PC-9 (cell line): Measurements from ENCODE around the gene NET1.

Experiments
- EZH2 ChIP-seq: fragments of 200-600 bp; sonication (generic); IDR thresholded peaks from 2 replicates; pipeline ENCODE4 v1.8.0; 2017; ENCODE audit warnings: antibody characterized with exemption, low read depth
- TF ChIP-seq, protein P1 (sequence below): fragments of 200-600 bp; sonication (generic); conservative IDR thresholded peaks from 2 replicates; pipeline ENCODE4 v1.6.1; 2017; ENCODE audit warnings: mixed run types, antibody characterized with exemption, mild to moderate bottlenecking, moderate library complexity

DNA sequence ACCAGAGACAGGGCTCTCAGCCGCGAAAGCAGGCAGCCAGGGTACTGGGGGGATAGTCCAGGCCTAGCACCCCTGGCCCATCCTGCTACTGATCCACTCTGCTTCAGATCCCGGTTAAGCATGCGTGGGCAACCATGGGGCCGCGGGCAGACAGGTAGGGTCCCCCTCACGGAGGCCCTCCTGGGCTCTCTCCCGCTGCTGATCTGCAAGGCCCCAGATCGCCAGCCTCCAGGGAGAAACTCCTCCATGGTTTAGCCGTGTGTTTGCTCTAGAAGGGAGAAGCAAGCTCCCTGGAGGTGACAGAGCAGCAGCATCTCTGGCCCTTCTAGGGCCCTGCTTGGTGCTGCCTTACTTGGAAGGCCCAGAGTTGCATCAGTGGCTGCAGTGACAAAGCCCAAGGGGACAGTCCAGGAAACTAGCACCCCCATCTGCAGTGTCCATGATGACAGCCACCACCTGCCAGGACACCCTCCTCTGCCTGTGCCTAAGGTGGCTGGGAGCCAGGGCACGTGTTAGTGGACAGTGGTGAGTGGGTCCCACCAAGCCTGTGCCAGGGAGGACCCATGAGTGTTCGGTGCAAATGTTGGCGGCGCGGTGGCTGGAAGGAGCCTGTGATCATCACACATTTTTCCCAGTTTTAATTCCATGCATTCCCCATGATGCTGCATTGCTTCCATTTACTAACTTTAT lies 57.9 kb downstream of the NET1 start:
- TF ChIP-seq, protein P1, sequence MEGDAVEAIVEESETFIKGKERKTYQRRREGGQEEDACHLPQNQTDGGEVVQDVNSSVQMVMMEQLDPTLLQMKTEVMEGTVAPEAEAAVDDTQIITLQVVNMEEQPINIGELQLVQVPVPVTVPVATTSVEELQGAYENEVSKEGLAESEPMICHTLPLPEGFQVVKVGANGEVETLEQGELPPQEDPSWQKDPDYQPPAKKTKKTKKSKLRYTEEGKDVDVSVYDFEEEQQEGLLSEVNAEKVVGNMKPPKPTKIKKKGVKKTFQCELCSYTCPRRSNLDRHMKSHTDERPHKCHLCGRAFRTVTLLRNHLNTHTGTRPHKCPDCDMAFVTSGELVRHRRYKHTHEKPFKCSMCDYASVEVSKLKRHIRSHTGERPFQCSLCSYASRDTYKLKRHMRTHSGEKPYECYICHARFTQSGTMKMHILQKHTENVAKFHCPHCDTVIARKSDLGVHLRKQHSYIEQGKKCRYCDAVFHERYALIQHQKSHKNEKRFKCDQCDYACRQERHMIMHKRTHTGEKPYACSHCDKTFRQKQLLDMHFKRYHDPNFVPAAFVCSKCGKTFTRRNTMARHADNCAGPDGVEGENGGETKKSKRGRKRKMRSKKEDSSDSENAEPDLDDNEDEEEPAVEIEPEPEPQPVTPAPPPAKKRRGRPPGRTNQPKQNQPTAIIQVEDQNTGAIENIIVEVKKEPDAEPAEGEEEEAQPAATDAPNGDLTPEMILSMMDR = no peak
- TF ChIP-seq EZH2 = no peak
